NCI-H446 (cell line): ENCODE results near the gene MST1.

Source experiments
- DNase-seq, 2 experiments: peaks; one replicate each; lab custom pipeline; 2025; lab: John Stamatoyannopoulos, UW

Gene MST1

GRCh38 chr3:49655731-49656285 is 33.5 kb downstream of the MST1 start:
- no peak for DNase-seq

GRCh38 chr3:49654955-49655556 is 34.2 kb downstream of the MST1 start:
- DNase-seq: no peak

GRCh38 chr3:49654176-49654825 is 35.0 kb downstream of the MST1 start:
- DNase-seq: no peak

GRCh38 chr3:49653621-49654020 is 35.7 kb downstream of the MST1 start:
- no peak for DNase-seq

GRCh38 chr3:49652903-49653415 is 36.3 kb downstream of the MST1 start:
- DNase-seq: no peak

- DNase-seq: no peak
These were observed 36.9 kb downstream of the MST1 start for GRCh38 chr3:49652218-49652902.

GRCh38 chr3:49650637-49651036 is 38.6 kb downstream of the MST1 start:
- DNase-seq: no peak

- no peak for DNase-seq
These were observed 39.1 kb downstream of the MST1 start for GRCh38 chr3:49650177-49650576.

GRCh38 chr3:49649576-49649975 is 39.7 kb downstream of the MST1 start:
- no peak for DNase-seq

- no peak for DNase-seq
These were observed 40.8 kb downstream of the MST1 start for GRCh38 chr3:49648354-49649019.

GRCh38 chr3:49647741-49648140 is 41.5 kb downstream of the MST1 start:
- no peak for DNase-seq

- no peak for DNase-seq
These were observed 43.0 kb downstream of the MST1 start for GRCh38 chr3:49646236-49646635.

- no peak for DNase-seq
These were observed 44.6 kb downstream of the MST1 start for GRCh38 chr3:49644684-49645083.

GRCh38 chr3:49642708-49643145 is 46.5 kb downstream of the MST1 start:
- no peak for DNase-seq

GRCh38 chr3:49641921-49642707 is 47.2 kb downstream of the MST1 start:
- no peak for DNase-seq

- DNase-seq: no peak
These were observed 48.0 kb downstream of the MST1 start for GRCh38 chr3:49641292-49641691.

- DNase-seq: no peak
These were observed 49.7 kb downstream of the MST1 start for GRCh38 chr3:49639551-49639950.

GRCh38 chr3:49638445-49638844 is 50.8 kb downstream of the MST1 start:
- peak in 1 of 2 experiments; percentile 9 for DNase-seq

- DNase-seq: no peak
These were observed 52.2 kb downstream of the MST1 start for GRCh38 chr3:49636883-49637609.

- no peak for DNase-seq
These were observed 54.5 kb downstream of the MST1 start for GRCh38 chr3:49634736-49635135.
